ENCODE results near the gene ZNF778. TPM values are rescaled to one million over a fixed set of nuclear protein-coding genes. Genes with fewer than 3 reads are reported as not detected.

The ZNF778 gene
- total and polyA plus RNA-seq, 2 donors (not counting 1 experiment from before 2014, with no cell fraction given), result 4.3 to 9.4 TPM

- Histone ChIP-seq H3K79me2 (ENCODE audit: control insufficient read depth, insufficient read depth, low read length) (no peaks in the 10 kb centered on the region), H3K27ac (ENCODE audit: insufficient read depth, low read length) (no peak overlapping the region), H3K9me3 (ENCODE audit: control insufficient read depth, insufficient read depth, low read depth, low read length) (no peaks in the 10 kb centered on the region), H3K9ac (ENCODE audit: insufficient read depth, low read length) (no peak overlapping the region), H3K4me2 (ENCODE audit: extremely low read depth, insufficient read depth, low read length) (no peak overlapping the region), H2AFZ (ENCODE audit: low read length) (no peak overlapping the region), H3K4me1 (ENCODE audit: control insufficient read depth, extremely low read depth, insufficient read depth, low read length) (no peaks in the 10 kb centered on the region), H3K36me3 (ENCODE audit: control insufficient read depth, insufficient read depth, low read length) (no peaks in the 10 kb centered on the region), H4K20me1 (ENCODE audit: control insufficient read depth, extremely low read depth, insufficient read depth, low read length) (no peaks in the 10 kb centered on the region), H3K27me3 (ENCODE audit: control insufficient read depth, insufficient read depth, low read length) (peaks cover 5% of the 10 kb centered on the region), H3K4me3 (replicated peaks in 1 of 4; ENCODE audit: control extremely low read depth in 1 of 4, insufficient read depth in 1 of 4, low read depth in 3 of 4, low read length in 4 of 4) (no peak overlapping the region)
- TF ChIP-seq, protein P1, sequence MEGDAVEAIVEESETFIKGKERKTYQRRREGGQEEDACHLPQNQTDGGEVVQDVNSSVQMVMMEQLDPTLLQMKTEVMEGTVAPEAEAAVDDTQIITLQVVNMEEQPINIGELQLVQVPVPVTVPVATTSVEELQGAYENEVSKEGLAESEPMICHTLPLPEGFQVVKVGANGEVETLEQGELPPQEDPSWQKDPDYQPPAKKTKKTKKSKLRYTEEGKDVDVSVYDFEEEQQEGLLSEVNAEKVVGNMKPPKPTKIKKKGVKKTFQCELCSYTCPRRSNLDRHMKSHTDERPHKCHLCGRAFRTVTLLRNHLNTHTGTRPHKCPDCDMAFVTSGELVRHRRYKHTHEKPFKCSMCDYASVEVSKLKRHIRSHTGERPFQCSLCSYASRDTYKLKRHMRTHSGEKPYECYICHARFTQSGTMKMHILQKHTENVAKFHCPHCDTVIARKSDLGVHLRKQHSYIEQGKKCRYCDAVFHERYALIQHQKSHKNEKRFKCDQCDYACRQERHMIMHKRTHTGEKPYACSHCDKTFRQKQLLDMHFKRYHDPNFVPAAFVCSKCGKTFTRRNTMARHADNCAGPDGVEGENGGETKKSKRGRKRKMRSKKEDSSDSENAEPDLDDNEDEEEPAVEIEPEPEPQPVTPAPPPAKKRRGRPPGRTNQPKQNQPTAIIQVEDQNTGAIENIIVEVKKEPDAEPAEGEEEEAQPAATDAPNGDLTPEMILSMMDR (conservative IDR thresholded peaks at IDR 0.05 in 1 of 2, IDR thresholded peaks at IDR 0.05 in 1 of 2; ENCODE audit: low read depth in 1 of 2, low read length in 2 of 2), result no peak
- TF ChIP-seq EZH2 (IDR thresholded peaks at IDR 0.05; ENCODE audit: low read length, missing control alignments), result no peak
- DNase-seq (ENCODE audit: low read depth in 2 of 2), result no peak
Observed at GRCh38 chr16:89179148-89179484, 38.4 kb upstream of the ZNF778 start.

GRCh38 chr16:89179656-89180315, 37.7 kb upstream of the ZNF778 start:
- Histone ChIP-seq H3K4me1 (ENCODE audit: control insufficient read depth, extremely low read depth, insufficient read depth, low read length) (no peaks in the 10 kb centered on the region), H3K4me2 (ENCODE audit: extremely low read depth, insufficient read depth, low read length) (no peak overlapping the region), H2AFZ (ENCODE audit: low read length) (no peak overlapping the region), H3K9me3 (ENCODE audit: control insufficient read depth, insufficient read depth, low read depth, low read length) (no peaks in the 10 kb centered on the region), H3K27me3 (ENCODE audit: control insufficient read depth, insufficient read depth, low read length) (peaks cover 5% of the 10 kb centered on the region), H3K4me3 (replicated peaks in 1 of 4; ENCODE audit: control extremely low read depth in 1 of 4, insufficient read depth in 1 of 4, low read depth in 3 of 4, low read length in 4 of 4) (no peak overlapping the region), H3K79me2 (ENCODE audit: control insufficient read depth, insufficient read depth, low read length) (no peaks in the 10 kb centered on the region), H3K27ac (ENCODE audit: insufficient read depth, low read length) (no peak overlapping the region), H3K9ac (ENCODE audit: insufficient read depth, low read length) (no peak overlapping the region), H3K36me3 (ENCODE audit: control insufficient read depth, insufficient read depth, low read length) (no peaks in the 10 kb centered on the region), H4K20me1 (ENCODE audit: control insufficient read depth, extremely low read depth, insufficient read depth, low read length) (no peaks in the 10 kb centered on the region)
- DNase-seq (ENCODE audit: low read depth in 2 of 2), result no peak
- TF ChIP-seq, protein P1 (conservative IDR thresholded peaks at IDR 0.05 in 1 of 2, IDR thresholded peaks at IDR 0.05 in 1 of 2; ENCODE audit: low read depth in 1 of 2, low read length in 2 of 2), result no peak
- no peak for TF ChIP-seq EZH2 (IDR thresholded peaks at IDR 0.05; ENCODE audit: low read length, missing control alignments)

- H3K4me3 ChIP-seq (replicated peaks in 1 of 4; ENCODE audit: control extremely low read depth in 1 of 4, insufficient read depth in 1 of 4, low read depth in 3 of 4, low read length in 4 of 4), result no peak overlapping the region
- no peaks in the 10 kb centered on the region for H3K4me1 ChIP-seq (ENCODE audit: control insufficient read depth, extremely low read depth, insufficient read depth, low read length)
- no peaks in the 10 kb centered on the region for H3K9me3 ChIP-seq (ENCODE audit: control insufficient read depth, insufficient read depth, low read depth, low read length)
- no peaks in the 10 kb centered on the region for H4K20me1 ChIP-seq (ENCODE audit: control insufficient read depth, extremely low read depth, insufficient read depth, low read length)
- no peaks in the 10 kb centered on the region for H3K79me2 ChIP-seq (ENCODE audit: control insufficient read depth, insufficient read depth, low read length)
- TF ChIP-seq EZH2 (IDR thresholded peaks at IDR 0.05; ENCODE audit: low read length, missing control alignments), result no peak
- TF ChIP-seq, protein P1 (conservative IDR thresholded peaks at IDR 0.05 in 1 of 2, IDR thresholded peaks at IDR 0.05 in 1 of 2; ENCODE audit: low read depth in 1 of 2, low read length in 2 of 2), result no peak
- no peak for DNase-seq (ENCODE audit: low read depth in 2 of 2)
- H3K4me2 ChIP-seq (ENCODE audit: extremely low read depth, insufficient read depth, low read length), result no peak overlapping the region
- no peak overlapping the region for H3K9ac ChIP-seq (ENCODE audit: insufficient read depth, low read length)
- H3K27ac ChIP-seq (ENCODE audit: insufficient read depth, low read length), result no peak overlapping the region
- H2AFZ ChIP-seq (ENCODE audit: low read length), result no peak overlapping the region
- H3K27me3 ChIP-seq (ENCODE audit: control insufficient read depth, insufficient read depth, low read length), result peaks cover 5% of the 10 kb centered on the region
- H3K36me3 ChIP-seq (ENCODE audit: control insufficient read depth, insufficient read depth, low read length), result no peaks in the 10 kb centered on the region
Observed at GRCh38 chr16:89183463-89183862, 34.0 kb upstream of the ZNF778 start.
